Kidney tubule cell (primary cell): ENCODE results near the gene BRSK2.

Source experiments
- DNase-seq: peaks from one replicate; pipeline ENCODE4 v3.0.0-alpha.2; 2018; ENCODE audit warnings: low spot score

Gene BRSK2

DNA sequence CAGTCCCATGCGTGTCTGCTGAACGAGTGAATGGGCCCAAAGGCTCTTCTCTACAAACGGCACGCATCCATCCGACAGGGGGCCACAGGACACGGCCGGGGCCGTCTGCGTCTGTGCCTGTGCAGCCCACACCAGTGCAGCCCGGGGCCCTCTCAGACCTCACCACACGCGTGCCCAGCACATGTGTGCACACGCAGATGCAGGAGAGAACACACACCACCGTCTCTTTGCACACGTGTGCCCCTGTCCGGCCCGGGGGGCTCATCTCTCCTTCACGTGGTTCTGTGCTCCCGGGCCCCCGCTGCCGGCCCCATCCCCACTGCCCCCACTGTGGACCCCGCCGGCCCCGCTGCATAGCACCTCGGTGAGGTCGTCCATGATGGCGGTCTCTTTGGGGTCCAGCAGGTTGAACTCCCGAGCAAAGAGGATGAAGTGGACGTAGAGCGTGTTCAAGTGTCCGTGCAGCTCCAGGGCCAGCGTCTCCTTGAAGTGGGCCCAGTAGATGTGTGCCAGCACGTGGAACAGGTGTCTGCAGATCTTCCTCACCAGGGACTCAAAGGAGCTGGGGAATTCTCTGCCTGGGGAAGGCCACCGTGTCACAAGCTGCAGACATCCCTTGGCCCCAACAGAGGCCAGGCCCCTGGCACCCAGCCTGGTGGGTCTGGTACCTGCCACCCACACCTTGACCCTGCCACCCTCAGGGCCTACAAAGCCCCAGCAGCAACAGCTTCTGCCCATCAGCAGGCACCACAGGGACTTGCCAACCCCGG is 80.4 kb downstream of the BRSK2 start:
- no peak for DNase-seq

DNA sequence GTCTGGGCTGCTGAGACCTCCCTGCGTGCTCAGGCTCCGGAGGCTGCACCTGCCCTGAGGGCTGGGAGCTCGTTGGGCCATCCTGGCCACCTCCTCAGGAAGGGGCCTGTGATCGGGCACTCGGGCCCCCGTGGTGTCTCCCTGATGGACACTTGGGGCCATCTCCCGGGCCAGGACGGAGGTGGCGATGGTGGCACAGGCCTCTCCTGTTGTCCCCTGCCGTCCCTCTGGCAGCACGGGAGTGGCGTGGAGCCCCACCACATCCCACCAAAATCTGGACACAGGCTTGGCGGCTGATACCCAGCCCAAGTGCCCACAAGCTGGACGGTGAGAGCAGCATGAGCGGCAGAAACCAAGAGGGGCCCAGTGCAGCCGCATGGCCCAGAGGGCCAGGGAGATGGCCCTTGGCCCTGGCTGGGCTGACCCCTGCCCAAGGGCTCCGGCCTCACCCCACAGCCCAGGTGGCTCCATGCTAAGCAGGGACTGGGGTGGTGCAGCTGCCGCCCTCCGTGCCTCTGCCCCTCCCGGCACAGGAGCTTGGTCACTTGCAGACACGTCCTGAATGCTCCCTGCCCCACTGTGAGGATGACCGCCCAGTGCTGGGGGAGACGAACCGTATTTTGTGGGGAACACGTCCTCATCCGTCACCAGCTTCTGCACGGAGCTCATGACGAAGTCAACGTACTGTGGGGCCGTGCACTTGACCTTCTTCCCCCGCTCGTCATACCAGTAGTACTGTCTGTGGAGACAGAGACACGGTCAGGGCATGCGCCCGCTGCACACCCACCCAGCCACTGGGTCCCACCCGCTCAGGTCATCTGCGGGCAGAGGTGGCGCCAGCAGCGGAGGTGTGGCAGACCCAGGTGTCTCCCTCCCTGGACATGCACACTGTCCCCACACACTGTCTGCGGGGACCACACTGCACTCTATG is 81.2 kb downstream of the BRSK2 start:
- no peak for DNase-seq

DNA sequence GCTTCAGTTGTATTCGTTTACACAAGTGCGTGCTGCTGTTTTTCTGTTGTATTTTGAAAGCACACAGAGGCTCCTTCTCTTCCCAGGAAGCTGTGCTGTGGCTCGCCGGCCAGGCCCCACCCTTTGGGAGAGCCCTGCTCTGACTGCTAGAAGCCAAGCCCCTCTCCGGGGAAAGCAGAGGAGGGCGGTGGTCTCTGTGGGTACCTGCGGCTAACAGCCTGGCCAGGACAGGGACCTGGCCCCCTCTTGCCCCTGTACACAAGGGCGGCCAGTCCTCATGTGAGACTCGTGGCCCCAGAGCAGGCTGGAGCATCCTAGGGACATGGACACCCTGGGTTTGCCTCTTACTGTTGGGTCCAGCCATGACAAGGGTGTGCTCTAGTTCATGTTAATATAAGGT is 82.0 kb downstream of the BRSK2 start:
- no peak for DNase-seq

DNA sequence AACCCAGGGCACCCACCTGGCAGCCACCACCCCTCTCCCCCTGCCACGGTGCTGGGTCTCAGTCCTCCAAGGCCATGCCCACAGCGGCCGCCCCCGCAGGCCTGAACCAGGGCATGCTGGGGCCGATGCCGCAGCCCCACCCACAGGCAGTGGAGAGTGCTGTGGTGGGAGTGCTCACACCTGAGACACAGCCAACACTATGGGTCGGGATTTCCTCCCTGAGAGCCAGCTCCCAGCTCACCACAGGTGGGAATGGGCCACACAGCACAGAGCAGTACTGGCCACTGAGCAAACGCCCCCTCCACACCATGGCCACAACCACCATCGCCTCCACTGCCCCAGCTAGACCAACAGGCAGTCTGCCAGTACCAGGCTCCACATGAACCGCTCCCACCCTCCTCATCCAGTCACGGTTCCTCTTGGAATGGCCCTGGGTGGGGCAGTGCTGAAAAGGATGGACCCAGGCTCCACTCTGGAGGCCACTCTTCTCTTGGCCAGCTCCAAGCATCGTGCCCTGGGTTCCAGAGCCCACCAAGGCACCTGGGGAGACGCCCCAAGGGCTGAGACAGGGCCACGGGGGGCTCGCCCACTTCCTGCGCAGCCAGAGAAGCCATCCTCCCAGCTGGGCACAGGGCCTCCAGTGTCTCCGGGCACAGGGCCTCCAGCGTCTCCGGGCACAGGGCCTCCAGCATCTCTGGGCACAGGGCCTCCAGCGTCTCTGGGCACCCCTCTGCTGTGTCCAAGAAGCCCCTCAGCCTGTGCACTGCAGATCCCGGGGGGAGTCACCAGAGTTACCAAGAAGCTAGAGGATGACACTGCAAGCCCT is 82.7 kb downstream of the BRSK2 start:
- no peak for DNase-seq

DNA sequence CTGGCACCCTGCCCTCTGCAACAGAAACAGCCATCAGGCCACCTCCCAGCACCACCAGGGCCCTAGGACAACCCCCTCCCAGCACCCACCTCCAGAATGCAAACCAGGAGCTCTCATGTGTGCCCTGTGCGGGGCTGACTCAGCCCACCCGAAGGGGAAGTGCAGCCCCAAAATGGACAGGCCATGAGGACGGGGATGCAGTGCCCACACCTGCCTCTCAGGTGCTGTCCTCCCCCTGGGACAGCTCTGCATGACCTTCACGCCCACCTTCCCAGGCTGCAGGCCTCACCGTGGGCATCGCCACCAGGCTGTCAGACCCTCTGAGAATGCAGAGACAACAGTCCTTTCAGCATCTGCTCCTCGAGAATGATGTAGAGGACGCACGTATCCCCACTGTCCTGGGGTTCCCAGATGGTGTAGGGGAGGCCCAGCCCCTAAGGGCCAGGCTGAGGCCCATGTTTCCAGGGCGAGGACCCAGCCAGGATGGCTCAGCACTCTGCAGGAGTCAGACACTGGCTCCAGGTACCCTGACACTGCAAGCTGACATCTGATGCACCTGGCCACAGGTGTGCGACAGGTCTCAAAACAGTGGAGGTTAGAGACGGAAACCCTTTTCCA is 83.4 kb downstream of the BRSK2 start:
- DNase-seq = no peak

DNA sequence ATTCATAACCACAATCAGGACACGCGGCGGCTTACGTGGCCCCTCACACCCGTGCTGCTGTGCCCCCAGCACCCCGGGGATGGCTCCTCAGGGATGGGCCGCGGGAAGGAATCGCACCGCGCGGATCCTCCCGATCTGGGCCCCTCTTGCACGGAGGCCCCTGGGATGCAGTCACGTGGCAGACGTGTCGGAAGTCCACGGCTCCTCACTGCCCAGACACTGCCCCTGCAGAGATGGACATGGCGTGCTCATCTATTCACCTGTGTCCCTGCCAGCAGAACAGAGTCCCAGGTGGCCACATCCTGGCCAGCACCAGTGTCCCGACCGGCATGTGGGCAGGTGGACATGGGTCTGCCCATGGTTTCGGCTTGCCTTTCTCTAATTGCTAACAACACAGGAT is 84.1 kb downstream of the BRSK2 start:
- no peak for DNase-seq

DNA sequence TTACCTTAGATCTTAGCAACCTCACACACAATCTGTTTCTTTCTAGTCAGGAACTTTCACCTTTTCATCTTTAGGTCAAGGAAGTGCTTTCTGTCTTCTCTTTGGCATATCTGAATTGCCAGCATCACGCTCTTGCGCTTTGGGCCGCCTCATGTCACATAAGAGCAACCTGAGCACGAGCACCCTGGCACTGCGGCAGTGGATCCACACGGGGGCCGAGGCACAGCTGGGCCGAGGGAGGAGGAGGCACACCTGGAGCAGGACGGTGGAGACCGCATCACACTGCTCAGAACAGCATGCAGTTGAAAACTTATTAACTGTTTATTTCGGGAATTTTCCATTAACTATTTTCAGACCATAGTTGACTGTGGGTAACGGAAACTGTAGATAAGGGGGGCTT is 86.1 kb downstream of the BRSK2 start:
- DNase-seq = no peak

DNA sequence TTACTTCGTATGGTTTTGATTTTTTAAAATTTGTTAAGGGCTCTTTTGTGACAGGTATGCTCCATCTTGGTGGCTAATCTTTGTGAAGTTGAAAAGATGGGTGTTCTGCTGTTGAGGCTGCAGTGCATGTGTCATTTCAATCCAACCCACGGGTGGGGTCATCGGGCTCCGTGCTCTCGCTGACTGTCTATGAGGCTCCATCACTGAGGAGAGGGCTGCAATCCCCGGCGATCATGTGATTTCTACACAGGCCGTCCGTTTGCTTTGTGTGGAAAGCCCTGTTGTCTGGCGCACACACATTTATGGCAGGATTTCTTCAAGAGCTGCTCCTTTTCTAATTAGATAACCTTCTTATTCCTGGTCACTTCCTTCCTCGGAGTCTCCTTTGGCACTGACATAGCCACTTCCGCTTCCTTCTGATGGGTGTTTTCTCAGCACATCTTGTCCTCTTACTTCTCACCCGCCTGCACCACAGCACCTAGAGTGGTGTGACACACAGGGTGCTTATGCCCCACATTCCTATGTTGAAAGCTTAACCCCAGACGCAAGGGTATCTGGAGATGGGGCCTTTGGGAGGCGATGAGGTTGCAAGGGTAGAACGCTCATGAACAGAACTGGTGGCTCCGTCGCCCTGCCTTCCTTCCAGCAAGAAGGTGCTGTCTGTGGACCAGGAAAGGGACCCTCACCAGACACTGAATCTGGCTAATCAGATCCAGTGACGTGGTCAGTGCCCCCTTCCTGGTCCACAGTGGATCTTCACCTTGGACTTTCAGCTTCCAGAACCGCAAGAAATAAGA is 87.4 kb downstream of the BRSK2 start:
- no peak for DNase-seq

DNA sequence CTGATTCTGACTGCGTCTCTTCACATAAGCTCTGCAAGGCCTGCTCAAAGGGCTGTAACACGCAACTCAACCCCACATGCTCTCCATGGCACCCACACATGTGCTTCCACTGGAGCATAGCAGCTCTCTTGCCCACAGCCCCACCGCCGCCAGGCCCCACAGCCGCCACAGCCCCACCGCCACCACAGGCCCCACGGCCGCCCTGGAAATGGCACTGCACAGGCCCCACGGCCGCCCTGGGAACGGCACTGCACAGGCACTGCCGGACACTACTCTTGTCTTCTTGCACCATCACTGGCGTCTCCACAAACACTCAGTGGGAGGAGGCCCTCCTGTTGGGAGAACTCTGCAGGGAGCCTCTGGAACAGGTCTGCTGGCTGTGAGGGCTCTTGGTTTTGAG is 88.3 kb downstream of the BRSK2 start:
- no peak for DNase-seq

DNA sequence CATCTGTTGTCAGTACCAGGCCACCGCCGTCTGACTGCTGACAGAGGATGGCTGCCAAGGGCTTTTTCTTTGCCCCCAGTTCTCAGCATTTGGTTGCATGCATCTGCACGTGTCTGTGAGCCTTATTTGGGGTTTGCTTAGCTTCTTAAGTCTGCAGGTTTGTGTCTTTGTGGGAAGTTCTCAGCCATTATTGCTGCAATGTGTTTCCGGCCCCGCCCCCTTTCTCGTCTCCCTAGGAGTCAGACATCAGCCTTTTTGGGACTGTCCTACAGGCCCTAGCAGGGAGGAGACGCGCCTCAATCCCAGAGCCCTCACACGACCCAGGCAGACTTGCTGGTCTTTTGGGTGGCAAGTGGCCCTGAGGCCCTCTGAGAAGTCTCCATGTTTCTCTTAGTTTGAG is 88.8 kb downstream of the BRSK2 start:
- no peak for DNase-seq

DNA sequence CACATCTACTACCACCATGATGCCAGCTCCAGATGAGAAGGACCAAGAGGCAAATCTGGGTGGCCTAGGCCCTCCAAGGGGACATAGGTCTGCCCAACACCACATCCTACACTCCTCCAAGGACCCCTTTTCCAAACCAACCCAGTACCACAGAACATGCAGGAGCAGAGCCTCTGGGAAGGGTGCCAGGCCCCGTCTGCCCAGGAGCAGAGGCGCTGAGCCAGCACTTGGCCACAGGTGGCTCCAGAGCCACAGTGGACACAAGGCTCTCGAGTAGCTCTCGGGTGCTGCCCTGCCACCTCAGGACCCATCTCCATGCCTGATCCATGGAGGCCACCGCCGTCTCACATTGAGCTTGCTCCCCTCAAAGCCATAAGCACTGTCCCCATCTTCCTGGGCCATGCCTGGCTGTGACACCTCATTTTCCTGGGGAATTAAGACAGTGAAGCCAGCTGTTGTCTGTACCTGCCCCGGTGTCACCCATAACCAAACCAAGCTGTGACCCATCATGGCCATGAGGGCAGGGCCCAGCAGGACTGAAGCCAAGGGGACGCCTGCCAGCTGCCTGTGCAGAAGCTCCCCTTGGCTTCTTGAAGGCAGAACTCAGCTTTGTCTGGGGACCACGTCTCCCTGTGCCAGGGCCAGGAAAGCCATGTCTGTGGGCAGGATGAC is 89.4 kb downstream of the BRSK2 start:
- DNase-seq = no peak

DNA sequence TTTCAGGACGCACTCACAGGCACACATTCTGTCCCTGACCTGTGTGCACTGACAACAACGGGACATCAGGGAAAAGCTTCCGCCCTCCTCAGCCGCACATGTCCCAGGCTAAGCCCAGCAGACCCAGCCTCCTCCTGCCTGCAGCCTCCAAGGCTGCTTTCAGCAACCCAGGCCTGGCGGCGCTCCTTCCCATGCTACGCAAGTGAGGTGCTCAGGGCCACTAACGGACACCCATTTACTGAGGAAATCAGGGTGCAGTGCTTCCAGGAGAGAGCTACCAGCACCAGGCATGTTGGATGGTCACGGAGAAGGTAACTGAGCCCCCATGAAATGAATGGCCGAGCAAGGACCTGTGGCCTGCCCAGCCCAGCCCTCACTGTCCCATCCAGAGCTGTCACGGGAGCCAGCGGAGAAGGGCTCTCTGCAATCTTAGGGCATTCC is 90.0 kb downstream of the BRSK2 start:
- no peak for DNase-seq

DNA sequence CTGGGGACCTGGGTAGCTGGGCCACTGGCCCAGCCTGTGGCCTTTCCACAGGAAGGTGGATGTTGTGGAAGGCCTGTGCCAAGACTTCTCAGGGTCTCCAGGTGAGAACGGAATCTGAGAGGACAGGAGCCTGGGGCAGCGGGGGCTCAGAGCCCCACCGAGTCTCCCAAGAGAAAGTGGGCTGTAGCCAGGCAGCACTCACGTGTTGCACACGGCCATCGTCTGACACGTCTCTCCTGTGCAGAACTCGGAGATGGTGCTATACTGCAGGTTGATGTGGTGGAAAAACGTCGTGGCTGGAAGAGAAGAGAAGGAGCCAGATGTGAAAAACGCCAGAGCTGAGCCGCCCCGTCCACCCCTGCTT is 90.4 kb downstream of the BRSK2 start:
- no peak for DNase-seq

DNA sequence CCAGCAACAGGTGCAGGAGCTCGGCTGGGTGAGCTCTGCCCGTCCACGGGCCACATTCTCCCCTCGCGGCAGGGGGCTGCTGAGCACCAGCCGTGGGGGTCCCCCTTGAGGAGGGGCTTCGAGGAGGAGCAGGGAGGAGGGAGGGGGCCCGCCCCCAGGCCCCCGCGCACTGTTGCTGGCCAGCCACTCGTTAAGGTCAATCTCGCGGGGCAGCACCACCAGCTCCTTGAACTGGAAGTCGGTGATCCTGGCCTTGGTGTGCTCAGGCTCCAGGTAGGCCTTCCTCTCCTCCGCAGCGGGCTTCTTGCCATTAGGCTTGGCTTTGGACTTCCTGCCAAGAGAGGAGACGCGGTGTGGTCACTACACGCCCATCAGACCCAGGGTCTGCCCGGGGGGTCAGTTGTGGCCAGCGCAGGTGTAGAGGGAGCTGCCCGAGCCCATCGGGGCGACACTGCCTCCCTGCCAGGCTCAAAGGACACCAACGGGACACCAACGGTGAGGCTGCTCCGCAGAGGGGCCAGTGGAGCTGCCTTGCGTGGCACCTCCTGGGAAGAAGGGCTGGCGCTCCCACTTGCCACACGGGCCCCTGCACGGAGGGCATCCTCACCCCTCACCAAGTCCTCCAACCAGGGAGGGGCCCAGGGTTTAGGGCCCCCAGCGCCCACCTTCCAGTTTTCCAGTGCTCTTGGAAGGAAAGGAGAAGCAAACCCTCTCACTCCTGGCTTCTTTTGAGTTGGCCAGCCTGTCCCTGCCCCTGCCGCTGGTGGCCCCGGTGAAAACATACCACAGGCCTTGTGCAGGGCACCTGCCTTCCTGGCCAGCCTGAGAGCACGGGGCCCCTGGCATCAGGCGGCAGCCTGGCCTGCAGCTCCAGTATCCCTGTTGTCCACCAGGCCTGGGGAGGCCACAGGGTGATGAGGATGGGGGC is 91.1 kb downstream of the BRSK2 start:
- no peak for DNase-seq

DNA sequence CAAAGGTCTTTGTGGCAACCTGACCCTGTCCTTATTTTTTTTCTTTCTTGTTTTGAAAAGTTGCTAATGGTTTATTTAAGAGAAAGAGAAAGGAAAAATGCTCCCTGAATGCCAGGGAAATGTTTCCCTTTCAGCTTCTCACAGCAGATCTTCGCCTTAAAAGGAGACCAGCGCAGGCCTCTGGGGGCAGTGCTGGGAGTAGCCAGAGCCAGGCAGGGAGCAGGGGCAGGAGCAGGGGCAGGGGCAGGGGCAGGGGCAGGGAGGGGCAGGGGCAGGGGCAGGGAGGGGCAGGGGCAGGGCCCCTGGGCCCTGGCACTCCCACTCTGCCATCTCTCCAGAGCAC is 91.7 kb downstream of the BRSK2 start:
- DNase-seq = no peak

DNA sequence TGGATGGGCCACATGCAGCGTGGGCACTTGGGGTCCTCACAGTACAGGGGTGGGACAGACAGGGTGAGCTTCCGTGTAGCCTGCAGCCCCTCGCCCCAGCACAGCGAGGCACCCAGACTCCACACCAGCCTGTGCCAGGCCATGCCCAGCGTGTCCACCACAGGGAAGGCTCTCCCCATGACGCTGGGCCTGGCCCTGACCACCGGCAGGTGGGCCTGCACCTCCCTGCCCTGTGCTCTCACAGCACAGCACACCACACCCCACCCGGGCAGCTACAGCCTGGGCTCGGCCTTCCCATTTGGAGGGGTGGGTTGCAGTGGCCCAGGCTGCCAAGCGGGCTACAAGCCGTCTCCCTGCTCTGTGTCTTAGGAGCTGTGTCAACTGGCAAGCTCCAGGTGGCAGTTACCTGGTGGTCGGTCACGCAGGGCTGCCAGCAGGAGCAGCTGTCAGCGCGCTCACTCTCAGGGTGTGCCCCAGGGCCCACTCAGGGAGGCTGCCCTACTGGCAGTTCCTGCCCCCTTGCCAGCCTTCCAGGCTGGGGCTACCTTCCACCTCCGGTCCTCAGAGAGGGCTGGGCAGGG is 92.2 kb downstream of the BRSK2 start:
- no peak for DNase-seq

DNA sequence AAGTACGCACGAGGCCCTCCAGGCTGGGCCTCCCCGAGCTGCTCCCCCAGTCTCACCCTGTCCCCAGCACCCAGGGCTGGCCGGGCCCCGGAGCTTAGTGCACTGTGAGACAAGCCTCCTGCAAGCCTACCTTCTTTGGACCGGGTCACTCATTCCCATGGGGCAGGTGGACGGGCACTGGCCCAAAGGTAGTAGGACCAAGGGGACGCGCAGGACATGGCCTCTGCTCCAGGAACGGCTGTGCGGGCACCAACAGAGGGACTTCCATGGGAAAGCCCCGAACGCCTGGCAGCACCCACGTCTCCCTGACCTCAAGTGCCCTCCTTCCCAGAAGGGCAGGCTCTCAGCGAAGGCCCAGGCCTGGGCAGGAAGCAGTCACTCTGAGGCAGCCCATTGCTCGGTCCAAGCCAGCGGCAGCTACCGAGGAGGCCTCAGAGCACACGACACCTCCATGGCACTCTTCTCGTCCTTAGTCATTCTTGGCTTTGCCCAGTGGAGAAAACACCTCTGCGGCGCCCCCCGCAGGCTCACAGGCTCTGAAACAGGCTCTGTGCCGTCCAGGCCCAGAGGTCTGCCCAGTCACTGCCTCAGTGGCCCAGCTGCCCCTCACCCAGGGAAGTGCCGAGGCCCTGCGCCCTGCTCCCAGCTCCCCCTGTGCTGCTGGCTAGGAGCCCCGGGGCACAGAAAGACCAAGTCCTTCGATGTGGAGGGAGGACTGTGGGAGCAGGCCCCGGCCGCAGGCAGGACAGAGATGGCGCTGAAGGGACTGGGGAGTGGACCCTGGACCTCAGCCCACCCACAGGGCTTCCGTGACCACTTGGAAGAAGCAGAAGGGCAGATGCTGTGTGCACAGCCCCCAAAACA is 93.1 kb downstream of the BRSK2 start:
- no peak for DNase-seq

DNA sequence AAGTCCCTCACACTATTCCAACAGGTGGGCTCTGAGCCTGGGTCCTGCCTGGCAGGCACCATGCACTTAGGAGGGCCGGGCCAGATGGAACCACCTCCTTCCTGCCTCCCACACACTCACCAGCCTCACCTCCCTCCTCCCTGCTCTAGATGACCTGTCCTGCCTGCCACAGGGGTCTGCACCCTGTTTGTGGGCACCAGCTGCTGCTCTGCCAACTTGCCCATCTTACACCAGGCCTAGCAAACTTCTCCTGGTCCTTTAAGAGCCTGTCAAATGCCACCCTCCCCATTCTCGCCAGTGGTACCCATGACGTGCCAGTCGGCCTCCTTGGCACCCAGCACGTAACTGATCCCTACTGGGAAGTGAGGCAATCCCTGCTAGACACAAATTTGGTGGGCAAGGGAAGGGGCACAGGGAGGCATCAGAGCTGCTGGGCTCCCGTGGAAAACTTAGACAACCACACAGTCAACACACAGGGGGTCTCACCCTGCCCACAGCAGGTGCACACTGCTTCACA is 93.8 kb downstream of the BRSK2 start:
- DNase-seq = no peak
